ENCODE results near the gene ZBTB7C.

ZBTB7C gene

DNA sequence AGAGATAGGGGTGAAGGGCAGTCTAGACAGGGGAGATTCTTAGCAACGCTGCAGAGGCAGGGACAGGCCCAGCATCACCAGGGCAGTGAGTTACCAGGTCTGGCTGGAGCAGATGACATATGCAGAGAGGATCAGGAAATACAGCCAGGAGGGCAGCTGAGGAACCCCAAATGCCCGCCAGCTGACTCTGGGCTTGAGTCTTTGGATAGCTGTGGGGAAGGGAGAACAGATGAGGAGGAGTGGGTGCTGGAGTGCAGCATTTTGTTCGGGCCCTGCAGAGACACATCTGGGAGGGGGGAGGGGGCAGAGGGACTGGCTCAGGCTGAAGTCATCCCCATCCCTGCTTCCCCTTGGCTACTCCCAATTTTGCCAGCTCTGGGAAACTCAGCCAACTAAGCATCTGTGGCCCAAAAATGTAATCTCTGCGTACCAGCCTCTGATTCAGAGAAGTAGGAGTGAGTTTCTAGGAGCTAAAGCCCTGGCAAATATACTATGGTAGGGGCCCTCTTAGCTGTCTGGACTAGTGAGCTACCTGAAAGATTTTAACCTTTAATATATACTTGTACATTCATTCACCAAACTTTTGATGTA is 214.5 kb downstream of the ZBTB7C start:
- TF ChIP-seq FOXA1 (IDR thresholded peaks at IDR 0.05) (no peak), SUZ12 (IDR thresholded peaks at IDR 0.05) (no peak), NFRKB (IDR thresholded peaks at IDR 0.05) (no peak), LEF1 (IDR thresholded peaks at IDR 0.05; ENCODE audit: borderline replicate concordance) (no peak), HDGF (IDR thresholded peaks at IDR 0.05; ENCODE audit: borderline replicate concordance) (no peak), SP1 (IDR thresholded peaks at IDR 0.05) (no peak), ELF4 (IDR thresholded peaks at IDR 0.05) (no peak), TARDBP (IDR thresholded peaks at IDR 0.05) (no peak)
- DNase-seq (ENCODE audit: extremely low spot score) = no peak
- CTCF ChIA-PET = no interaction called here
- POLR2A ChIA-PET = no interaction called here

DNA sequence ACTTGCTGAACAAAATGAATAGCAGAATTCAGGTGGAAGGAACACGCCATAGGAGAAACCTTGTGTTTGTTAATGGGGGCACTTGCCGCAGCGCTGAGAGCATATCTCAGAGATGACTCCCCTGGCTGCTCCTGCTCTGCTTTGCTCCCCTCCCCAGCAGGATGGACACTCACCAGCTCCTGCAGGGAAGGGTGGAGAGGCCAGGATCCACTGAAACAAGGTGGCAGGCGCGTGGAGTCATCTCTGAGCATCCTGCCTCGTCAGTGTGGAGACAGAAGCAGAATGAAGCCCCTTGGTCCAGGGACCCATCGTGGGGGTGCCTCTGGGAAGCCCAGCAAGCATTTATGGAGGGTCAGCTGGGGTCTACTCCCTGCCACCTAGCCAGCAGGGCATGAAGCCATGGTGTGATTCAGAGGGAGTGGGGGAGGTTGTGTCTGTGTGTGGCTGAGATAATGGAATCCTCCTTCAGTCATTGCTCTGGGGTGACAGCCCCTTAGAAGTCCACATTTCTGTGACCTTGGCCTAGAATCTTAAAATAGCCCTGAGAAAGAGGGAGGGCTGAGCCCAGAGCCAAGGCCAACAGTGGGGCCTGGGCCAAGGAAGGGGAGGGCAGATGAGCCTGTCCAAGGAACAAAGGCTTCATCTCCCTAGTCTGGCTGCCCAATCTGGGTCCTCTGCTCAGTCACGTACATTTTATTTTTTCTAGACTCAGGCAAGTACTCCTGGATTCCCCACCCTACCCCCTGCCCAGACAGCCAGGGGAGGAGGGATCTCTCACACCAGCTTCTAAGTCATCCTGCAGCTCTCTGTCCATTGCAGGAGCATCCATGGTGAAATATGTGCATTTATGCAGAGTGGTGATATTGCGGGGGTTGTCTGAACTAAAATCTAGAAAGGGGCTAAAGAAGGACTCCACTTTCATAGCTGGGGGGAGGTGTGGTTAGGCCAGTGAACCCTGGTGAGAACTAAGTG is 215.4 kb downstream of the ZBTB7C start:
- no peak for DNase-seq (ENCODE audit: extremely low spot score)
- CTCF ChIA-PET = no interaction called here
- TF ChIP-seq HDGF (IDR thresholded peaks at IDR 0.05; ENCODE audit: borderline replicate concordance) (no peak), NFRKB (IDR thresholded peaks at IDR 0.05) (no peak), BHLHE40 (IDR thresholded peaks at IDR 0.05; ENCODE audit: borderline replicate concordance) (no peak), LEF1 (IDR thresholded peaks at IDR 0.05; ENCODE audit: borderline replicate concordance) (no peak)
- TF ChIP-seq, protein P1, sequence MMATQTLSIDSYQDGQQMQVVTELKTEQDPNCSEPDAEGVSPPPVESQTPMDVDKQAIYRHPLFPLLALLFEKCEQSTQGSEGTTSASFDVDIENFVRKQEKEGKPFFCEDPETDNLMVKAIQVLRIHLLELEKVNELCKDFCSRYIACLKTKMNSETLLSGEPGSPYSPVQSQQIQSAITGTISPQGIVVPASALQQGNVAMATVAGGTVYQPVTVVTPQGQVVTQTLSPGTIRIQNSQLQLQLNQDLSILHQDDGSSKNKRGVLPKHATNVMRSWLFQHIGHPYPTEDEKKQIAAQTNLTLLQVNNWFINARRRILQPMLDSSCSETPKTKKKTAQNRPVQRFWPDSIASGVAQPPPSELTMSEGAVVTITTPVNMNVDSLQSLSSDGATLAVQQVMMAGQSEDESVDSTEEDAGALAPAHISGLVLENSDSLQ (IDR thresholded peaks at IDR 0.05) = no peak
- POLR2A ChIA-PET = no interaction called here

DNA sequence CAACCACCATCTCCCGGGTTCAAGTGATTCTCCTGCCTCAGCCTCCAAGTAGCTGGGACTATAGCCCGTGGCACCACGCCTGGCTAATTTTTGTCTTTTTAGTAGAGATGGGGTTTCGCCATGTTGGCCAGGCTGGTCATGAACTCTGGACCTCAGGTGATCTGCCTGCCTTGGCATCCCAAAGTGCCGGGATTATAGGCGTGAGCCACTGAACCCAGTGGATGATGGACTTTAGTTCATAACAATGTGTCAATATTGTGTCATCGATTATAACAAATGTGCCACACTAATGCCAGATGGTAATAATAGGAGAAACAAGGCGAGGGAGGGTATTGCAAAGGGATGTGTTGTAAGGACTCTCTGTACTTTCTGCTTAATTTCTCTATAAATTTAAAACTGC is 216.6 kb downstream of the ZBTB7C start:
- no peak for DNase-seq (ENCODE audit: extremely low spot score)
- ChIA-PET POLR2A (no interaction called here), CTCF (no interaction called here)
- TF ChIP-seq SUZ12 (IDR thresholded peaks at IDR 0.05) = no peak
- no peak for TF ChIP-seq CTBP1 (IDR thresholded peaks at IDR 0.05; ENCODE audit: borderline replicate concordance)
- TF ChIP-seq L3MBTL2 (conservative IDR thresholded peaks at IDR 0.05) = no peak
- TF ChIP-seq, protein P1 (IDR thresholded peaks at IDR 0.05) = no peak
- no peak for TF ChIP-seq ARNT (IDR thresholded peaks at IDR 0.05)
- no peak for TF ChIP-seq NFRKB (IDR thresholded peaks at IDR 0.05)
- TF ChIP-seq FOXM1 (IDR thresholded peaks at IDR 0.05; ENCODE audit: borderline replicate concordance) = no peak
- TF ChIP-seq TARDBP (IDR thresholded peaks at IDR 0.05) = no peak
- TF ChIP-seq ELF4 (IDR thresholded peaks at IDR 0.05) = no peak
- TF ChIP-seq LEF1 (IDR thresholded peaks at IDR 0.05; ENCODE audit: borderline replicate concordance) = no peak
- TF ChIP-seq ZNF384 (IDR thresholded peaks at IDR 0.05) = no peak

DNA sequence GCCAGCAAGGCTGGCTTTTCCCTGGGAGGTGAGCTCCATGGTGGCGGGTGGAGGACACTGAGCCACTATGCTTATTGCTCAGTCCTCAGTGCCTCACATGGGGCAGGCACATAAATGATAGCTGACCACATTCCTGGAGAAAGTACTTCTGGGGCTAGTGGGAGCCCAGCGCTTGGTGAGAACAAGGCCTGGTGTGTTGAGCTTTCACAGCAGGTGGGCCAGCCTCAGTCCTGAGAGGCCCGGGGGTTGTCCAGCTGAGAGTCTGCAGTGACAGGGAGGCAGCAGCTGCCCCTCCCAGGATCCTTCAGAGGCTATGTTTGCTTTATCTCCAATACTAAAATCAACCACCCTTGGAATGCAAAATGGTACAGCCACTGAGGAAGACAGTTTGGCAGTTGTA is 217.7 kb downstream of the ZBTB7C start:
- POLR2A ChIA-PET = no interaction called here
- CTCF ChIA-PET = no interaction called here
- TF ChIP-seq BHLHE40 (IDR thresholded peaks at IDR 0.05; ENCODE audit: borderline replicate concordance) = no peak
- TF ChIP-seq, protein P1 (IDR thresholded peaks at IDR 0.05) = no peak
- no peak for TF ChIP-seq L3MBTL2 (conservative IDR thresholded peaks at IDR 0.05)
- TF ChIP-seq ZNF384 (IDR thresholded peaks at IDR 0.05) = no peak
- TF ChIP-seq NFRKB (IDR thresholded peaks at IDR 0.05) = no peak
- no peak for TF ChIP-seq LEF1 (IDR thresholded peaks at IDR 0.05; ENCODE audit: borderline replicate concordance)
- TF ChIP-seq FOXA1 (IDR thresholded peaks at IDR 0.05) = no peak
- TF ChIP-seq ELF4 (IDR thresholded peaks at IDR 0.05) = no peak
- TF ChIP-seq HDGF (IDR thresholded peaks at IDR 0.05; ENCODE audit: borderline replicate concordance) = no peak
- no peak for TF ChIP-seq FOXM1 (IDR thresholded peaks at IDR 0.05; ENCODE audit: borderline replicate concordance)
- TF ChIP-seq SP1 (IDR thresholded peaks at IDR 0.05) = no peak
- TF ChIP-seq TARDBP (IDR thresholded peaks at IDR 0.05) = no peak
- TF ChIP-seq ARNT (IDR thresholded peaks at IDR 0.05) = no peak
- TF ChIP-seq CTBP1 (IDR thresholded peaks at IDR 0.05; ENCODE audit: borderline replicate concordance) = no peak
- no peak for TF ChIP-seq FOXK2 (IDR thresholded peaks at IDR 0.05)
- no peak for TF ChIP-seq SUZ12 (IDR thresholded peaks at IDR 0.05)
- no peak for DNase-seq (ENCODE audit: extremely low spot score)

DNA sequence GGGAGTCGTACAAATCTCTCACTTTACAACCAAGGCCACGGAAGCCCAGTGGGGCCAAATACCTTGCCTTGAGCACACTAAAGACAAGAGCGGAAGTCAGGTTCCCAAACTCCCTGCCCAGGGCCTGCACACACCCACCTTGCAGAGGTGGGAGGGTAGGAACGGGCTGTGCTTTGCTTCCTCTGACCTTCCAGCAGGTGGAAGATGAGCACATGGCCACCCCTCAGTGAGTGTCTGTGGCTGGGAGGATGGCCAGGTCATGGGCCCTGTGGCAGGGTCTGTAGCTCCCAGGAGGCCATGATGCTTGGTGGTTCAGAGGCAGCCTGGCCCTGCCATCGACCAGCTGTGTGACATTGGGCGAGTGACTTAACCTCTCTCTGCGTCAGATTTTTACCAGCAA is 218.2 kb downstream of the ZBTB7C start:
- POLR2A ChIA-PET = no interaction called here
- CTCF ChIA-PET = no interaction called here
- DNase-seq (ENCODE audit: extremely low spot score) = no peak
- TF ChIP-seq FOXA1 (IDR thresholded peaks at IDR 0.05) = no peak
- TF ChIP-seq CTBP1 (IDR thresholded peaks at IDR 0.05; ENCODE audit: borderline replicate concordance) = no peak
- no peak for TF ChIP-seq L3MBTL2 (conservative IDR thresholded peaks at IDR 0.05)
- no peak for TF ChIP-seq FOXK2 (IDR thresholded peaks at IDR 0.05)
- no peak for TF ChIP-seq BHLHE40 (IDR thresholded peaks at IDR 0.05; ENCODE audit: borderline replicate concordance)
- TF ChIP-seq SP1 (IDR thresholded peaks at IDR 0.05) = no peak
- no peak for TF ChIP-seq FOXM1 (IDR thresholded peaks at IDR 0.05; ENCODE audit: borderline replicate concordance)
- TF ChIP-seq ZNF384 (IDR thresholded peaks at IDR 0.05) = no peak
- no peak for TF ChIP-seq HDGF (IDR thresholded peaks at IDR 0.05; ENCODE audit: borderline replicate concordance)
- no peak for TF ChIP-seq ARNT (IDR thresholded peaks at IDR 0.05)
- no peak for TF ChIP-seq TARDBP (IDR thresholded peaks at IDR 0.05)
- TF ChIP-seq LEF1 (IDR thresholded peaks at IDR 0.05; ENCODE audit: borderline replicate concordance) = no peak
- no peak for TF ChIP-seq NFRKB (IDR thresholded peaks at IDR 0.05)
- TF ChIP-seq SUZ12 (IDR thresholded peaks at IDR 0.05) = no peak
- no peak for TF ChIP-seq ELF4 (IDR thresholded peaks at IDR 0.05)
- TF ChIP-seq, protein P1 (IDR thresholded peaks at IDR 0.05) = no peak
